HG03175 (cell line): ENCODE results near the gene DUOX1.
"Not testable (repeated sequence)": the region's sequence is repeated elsewhere in the genome, so short reads cannot be mapped to it uniquely, and the experiment has no call there.

Experiments used
- ATAC-seq: cut with Tn5 transposase; IDR thresholded peaks from one replicate; pipeline ENCODE4 v1.9.1; 2021; ENCODE audit warnings: mild to moderate bottlenecking, moderate library complexity; ENCODE audit not compliant: unreplicated experiment

The DUOX1 gene

GRCh38 chr15:45120081-45120972 is 9.5 kb upstream of the DUOX1 start:
- no peak for ATAC-seq

- no peak for ATAC-seq
Observed at GRCh38 chr15:45121020-45121419, 8.8 kb upstream of the DUOX1 start.

- ATAC-seq = no peak
Observed at GRCh38 chr15:45121706-45122417, 7.9 kb upstream of the DUOX1 start.

- no peak for ATAC-seq
Observed at GRCh38 chr15:45122719-45123118, 7.1 kb upstream of the DUOX1 start.

GRCh38 chr15:45123397-45123796 is 6.4 kb upstream of the DUOX1 start:
- no peak for ATAC-seq

- no peak for ATAC-seq
Observed at GRCh38 chr15:45126535-45127158, 3.1 kb upstream of the DUOX1 start.

- no peak for ATAC-seq
Observed at GRCh38 chr15:45128971-45129639, 689 bp upstream of the DUOX1 start.

- ATAC-seq = no peak
Observed at GRCh38 chr15:45130291-45131000, 652 bp downstream of the DUOX1 start.

- ATAC-seq = no peak
Observed at GRCh38 chr15:45131510-45131909, 1.7 kb downstream of the DUOX1 start.

GRCh38 chr15:45132844-45133560 is 3.2 kb downstream of the DUOX1 start:
- no peak for ATAC-seq

- ATAC-seq = no peak
Observed at GRCh38 chr15:45133561-45133920, 3.7 kb downstream of the DUOX1 start.

GRCh38 chr15:45134046-45134445 is 4.3 kb downstream of the DUOX1 start:
- ATAC-seq = no peak

- no peak for ATAC-seq
Observed at GRCh38 chr15:45134682-45135604, 5.1 kb downstream of the DUOX1 start.

GRCh38 chr15:45135705-45136377 is 6.0 kb downstream of the DUOX1 start:
- ATAC-seq = not testable (repeated sequence)

- no peak for ATAC-seq
Observed at GRCh38 chr15:45136378-45136764, 6.6 kb downstream of the DUOX1 start.

GRCh38 chr15:45137703-45138102 is 7.9 kb downstream of the DUOX1 start:
- no peak for ATAC-seq

- no peak for ATAC-seq
Observed at GRCh38 chr15:45138814-45139765, 9.3 kb downstream of the DUOX1 start.
